HL-60/S4 (cell line): ENCODE data around the gene ZBTB47.

ENCODE experiments used
- in situ Hi-C: fragments of 300-500 bp; cut with MboI; formaldehyde crosslinking; loops from 2 replicates; pipeline ENCODE4 v1.14.3; 2022; ENCODE audit warnings: low sequenced_read_pairs

Gene ZBTB47

GRCh38 chr3:42711491-42712343 is 58.2 kb downstream of the ZBTB47 start:
- in situ Hi-C loops: no loop called here

- in situ Hi-C loops: no loop called here
Observed at GRCh38 chr3:42712344-42712648, 58.8 kb downstream of the ZBTB47 start.

GRCh38 chr3:42712688-42713372 is 59.3 kb downstream of the ZBTB47 start:
- in situ Hi-C loops: no loop called here

GRCh38 chr3:42713747-42714146 is 60.2 kb downstream of the ZBTB47 start:
- in situ Hi-C loops: no loop called here

GRCh38 chr3:42714171-42714852 is 60.8 kb downstream of the ZBTB47 start:
- in situ Hi-C loops: no loop called here
